ENCODE data around the gene SPATA1. TPM values are rescaled to one million over a fixed set of nuclear protein-coding genes. Genes with fewer than 3 reads are reported as not detected.
A peak's percentile ranks its signal among the peaks of the same experiment; 100 is the strongest.

The SPATA1 gene
- total and polyA plus RNA-seq, 2 of the 13 experiments (the other 11 are each of a cell fraction or from before 2014, with no cell fraction given) = 0.70 to 1.4 TPM

DNA sequence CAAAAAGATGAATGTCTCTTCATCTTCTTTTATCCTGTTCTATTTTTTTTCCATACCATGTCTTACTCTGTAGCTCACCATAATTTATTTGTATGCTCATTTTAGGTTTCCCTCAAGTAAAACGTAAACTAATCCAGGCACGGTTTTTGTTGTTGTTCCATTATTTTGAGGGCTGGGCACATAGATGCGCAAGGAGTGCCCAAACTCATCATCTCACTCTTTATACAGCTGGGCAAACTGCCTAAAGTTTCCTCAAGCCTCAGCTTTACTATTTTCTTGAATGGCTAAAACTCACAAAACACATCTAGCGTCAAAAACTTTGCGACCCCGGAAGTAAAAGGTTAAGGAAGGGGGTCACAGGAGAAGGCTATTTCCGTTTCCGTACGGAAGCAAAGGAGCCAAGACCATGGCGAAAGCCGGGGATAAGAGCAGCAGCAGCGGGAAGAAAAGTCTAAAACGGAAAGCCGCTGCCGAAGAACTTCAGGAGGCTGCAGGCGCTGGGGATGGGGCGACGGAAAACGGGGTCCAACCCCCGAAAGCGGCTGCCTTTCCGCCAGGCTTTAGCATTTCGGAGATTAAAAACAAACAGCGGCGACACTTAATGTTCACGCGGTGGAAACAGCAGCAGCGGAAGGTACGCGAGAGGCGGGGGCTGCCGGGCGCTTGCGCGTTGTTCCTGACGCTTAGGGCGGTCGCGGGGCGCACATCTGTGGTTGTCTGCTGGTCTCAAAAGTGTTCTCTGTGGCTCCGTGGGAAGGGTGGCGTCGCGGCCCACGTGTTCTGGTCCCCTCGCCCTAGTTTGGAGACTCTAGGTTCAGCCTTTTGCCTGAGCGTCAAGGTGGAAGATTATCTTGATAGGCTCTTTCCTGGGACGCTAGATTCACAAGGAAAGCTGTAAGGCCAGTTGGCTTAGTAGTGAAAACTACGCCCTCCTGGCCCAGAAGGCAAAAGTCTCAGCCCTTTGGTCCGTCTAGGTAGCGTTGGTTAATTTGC lies 27.0 kb upstream of the SPATA1 start, which contains the start of gene RPF1 (continued):
- 0 out of 2 replicates have a peak, but pooled peaks have one; percentile 4 for TF ChIP-seq GATAD2A (CRISPR knock-in tag; IDR thresholded peaks at IDR 0.05)
- TF ChIP-seq KDM3A (CRISPR knock-in tag; IDR thresholded peaks at IDR 0.05; ENCODE audit: low read depth) = peak; percentile 60; the same call in 1 of the 2 replicates
- peak; percentile 75; the same call in 1 of the 2 replicates for TF ChIP-seq ZNF768 (CRISPR knock-in tag; IDR thresholded peaks at IDR 0.05)
- peak; percentile 30; the same call in 1 of the 2 replicates for TF ChIP-seq RXRB (CRISPR knock-in tag; IDR thresholded peaks at IDR 0.05; ENCODE audit: borderline replicate concordance)
- TF ChIP-seq SNAI1 (CRISPR knock-in tag; IDR thresholded peaks at IDR 0.05; ENCODE audit: borderline replicate concordance) = no peak
- peak; percentile 89 for TF ChIP-seq ARID4A (CRISPR knock-in tag; IDR thresholded peaks at IDR 0.05; ENCODE audit: borderline replicate concordance)
- TF ChIP-seq MTA1 (CRISPR knock-in tag; IDR thresholded peaks at IDR 0.05; ENCODE audit: borderline replicate concordance) = peak; percentile 33; the same call in 1 of the 2 replicates
- peak; percentile 96 for TF ChIP-seq NKX3-1 (CRISPR knock-in tag; IDR thresholded peaks at IDR 0.05)
- peak; percentile 99 for TF ChIP-seq KAT8 (CRISPR knock-in tag; IDR thresholded peaks at IDR 0.05)
- peak; percentile 79 for TF ChIP-seq CHD2 (IDR thresholded peaks at IDR 0.05; ENCODE audit: low read depth, low read length)
- no peak for TF ChIP-seq ZNF703 (CRISPR knock-in tag; IDR thresholded peaks at IDR 0.05; ENCODE audit: borderline replicate concordance)
- TF ChIP-seq ZNF570 (CRISPR knock-in tag; IDR thresholded peaks at IDR 0.05; ENCODE audit: borderline replicate concordance) = no peak
- no peak for TF ChIP-seq GLI4 (CRISPR knock-in tag; IDR thresholded peaks at IDR 0.05; ENCODE audit: borderline replicate concordance)
- TF ChIP-seq XRCC5 (optimal IDR thresholded peaks at IDR 0.05; ENCODE audit: low read length) = no peak
- peak; percentile 73 for TF ChIP-seq ELF3 (CRISPR knock-in tag; IDR thresholded peaks at IDR 0.05)
- peak; percentile 66; the same call in 1 of the 2 replicates for TF ChIP-seq BRD4 (CRISPR knock-in tag; IDR thresholded peaks at IDR 0.05)
- peak; percentile 84; the same call in 1 of the 2 replicates for TF ChIP-seq ZGPAT (CRISPR knock-in tag; IDR thresholded peaks at IDR 0.05)
- 0 out of 2 replicates have a peak, but pooled peaks have one; percentile 23 for TF ChIP-seq FOSL2 (CRISPR knock-in tag; IDR thresholded peaks at IDR 0.05)
- TF ChIP-seq ATF1 (CRISPR knock-in tag; IDR thresholded peaks at IDR 0.05) = peak; percentile 41; the same call in 1 of the 2 replicates
- no peak for TF ChIP-seq ZNF121 (CRISPR knock-in tag; IDR thresholded peaks at IDR 0.05)
- TF ChIP-seq SAP130 (CRISPR knock-in tag; IDR thresholded peaks at IDR 0.05; ENCODE audit: low read depth) = peak; percentile 88
- peak; percentile 44; the same call in 1 of the 2 replicates for TF ChIP-seq ZNF878 (CRISPR knock-in tag; IDR thresholded peaks at IDR 0.05)
- TF ChIP-seq, protein P1, sequence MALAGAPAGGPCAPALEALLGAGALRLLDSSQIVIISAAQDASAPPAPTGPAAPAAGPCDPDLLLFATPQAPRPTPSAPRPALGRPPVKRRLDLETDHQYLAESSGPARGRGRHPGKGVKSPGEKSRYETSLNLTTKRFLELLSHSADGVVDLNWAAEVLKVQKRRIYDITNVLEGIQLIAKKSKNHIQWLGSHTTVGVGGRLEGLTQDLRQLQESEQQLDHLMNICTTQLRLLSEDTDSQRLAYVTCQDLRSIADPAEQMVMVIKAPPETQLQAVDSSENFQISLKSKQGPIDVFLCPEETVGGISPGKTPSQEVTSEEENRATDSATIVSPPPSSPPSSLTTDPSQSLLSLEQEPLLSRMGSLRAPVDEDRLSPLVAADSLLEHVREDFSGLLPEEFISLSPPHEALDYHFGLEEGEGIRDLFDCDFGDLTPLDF (CRISPR knock-in tag; IDR thresholded peaks at IDR 0.05) = peak; percentile 34; the same call in 1 of the 2 replicates
- TF ChIP-seq ZNF773 (CRISPR knock-in tag; IDR thresholded peaks at IDR 0.05; ENCODE audit: borderline replicate concordance) = 0 out of 2 replicates have a peak, but pooled peaks have one; percentile 83
